ENCODE data around the gene RMND5A.

RMND5A gene

DNA sequence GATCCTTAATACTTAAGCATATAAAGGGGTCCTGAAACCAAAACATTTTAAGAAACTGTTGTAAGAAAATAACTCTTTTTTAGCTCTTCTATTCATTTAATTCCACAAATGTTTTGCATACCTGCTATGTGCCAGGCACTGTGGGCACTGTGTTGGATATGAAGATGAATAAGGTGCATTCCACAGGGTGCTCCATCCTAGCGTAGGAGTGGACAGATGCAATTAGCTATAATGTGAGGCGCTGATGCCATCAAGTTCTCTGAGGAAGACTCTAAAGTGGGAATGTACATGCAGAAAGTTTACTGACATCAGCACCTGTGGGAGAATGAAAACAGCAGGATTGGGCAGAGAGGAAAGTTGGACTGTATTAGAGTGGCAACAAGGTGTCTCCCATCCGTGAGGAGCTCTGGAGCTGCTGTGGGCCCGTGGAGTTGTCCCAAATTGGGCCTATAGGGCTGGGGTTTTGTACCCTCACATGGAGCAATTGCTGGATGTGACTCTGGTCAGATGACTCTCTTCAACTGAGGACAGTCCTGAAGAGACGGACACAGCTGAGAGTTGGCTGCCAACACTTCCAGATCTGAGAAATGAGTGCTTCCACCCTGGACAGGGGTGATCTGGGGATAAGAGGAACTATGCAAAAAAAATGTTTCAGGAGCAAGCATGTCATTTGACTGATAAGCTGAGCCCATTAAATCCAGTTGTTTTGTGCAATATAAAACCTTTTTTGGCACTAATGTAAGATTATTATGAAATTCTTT is 48.3 kb downstream of the RMND5A start:
- DNase-seq: no peak

DNA sequence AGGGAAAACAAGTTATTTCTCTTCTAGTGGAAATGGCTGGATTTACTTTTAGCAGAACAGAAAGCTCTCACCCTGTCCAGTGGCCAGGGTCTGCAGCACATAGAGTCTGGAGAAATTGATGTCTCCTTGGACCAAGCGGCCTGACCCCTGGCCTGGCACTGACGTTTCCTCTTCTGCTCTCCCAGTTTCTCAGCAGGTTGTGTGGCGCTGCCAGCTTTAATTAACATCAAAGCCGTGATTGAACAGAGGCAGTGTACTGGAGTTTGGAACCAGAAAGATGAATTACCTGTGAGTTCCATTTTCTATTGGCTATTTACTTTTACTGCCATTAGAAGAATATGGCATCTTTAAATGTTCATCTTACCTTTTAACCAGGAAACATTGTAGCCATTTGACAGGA is 49.7 kb downstream of the RMND5A start:
- no peak for DNase-seq

DNA sequence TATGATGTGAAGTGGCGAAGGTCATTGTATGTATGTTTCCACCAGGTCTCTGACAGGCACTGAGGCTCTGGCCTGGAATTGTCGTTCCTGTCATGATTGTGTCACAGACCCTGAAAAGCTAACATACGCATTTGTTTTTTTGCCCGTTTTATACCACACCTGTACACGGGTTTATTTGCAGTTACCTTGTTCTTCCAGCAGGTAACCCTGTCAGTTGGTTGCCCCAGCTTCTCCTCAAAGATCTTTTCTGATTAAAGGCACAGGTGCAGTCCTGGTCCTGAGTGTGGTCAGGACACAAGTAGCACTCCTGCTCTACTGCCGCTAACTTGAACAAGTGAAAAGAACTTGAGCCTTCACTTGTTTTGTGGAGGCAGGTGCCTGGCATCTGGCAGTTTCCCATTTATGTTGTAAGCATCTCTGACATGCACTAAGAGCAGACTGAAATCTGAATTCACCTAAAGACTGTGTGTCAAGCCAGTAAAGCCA is 50.8 kb downstream of the RMND5A start:
- DNase-seq: no peak

DNA sequence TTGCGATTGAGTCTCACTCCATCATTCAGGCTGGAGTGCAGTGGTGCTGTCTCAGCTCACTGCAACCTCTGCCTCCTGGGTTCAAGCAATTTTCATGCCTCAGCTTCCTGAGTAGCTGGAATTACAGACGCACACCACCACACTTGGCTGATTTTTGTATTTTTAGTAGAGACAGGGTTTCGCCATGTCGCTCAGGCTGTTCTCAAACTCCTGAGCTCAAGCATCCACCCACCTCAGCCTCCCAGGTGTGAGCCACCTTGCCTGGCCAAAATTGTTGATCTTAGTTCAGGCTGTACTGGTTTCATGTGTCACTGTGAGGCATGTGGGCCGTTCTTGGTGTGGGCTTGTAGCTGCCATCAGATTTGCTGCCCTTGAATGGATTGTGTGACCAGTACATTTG is 52.5 kb downstream of the RMND5A start:
- DNase-seq: no peak

DNA sequence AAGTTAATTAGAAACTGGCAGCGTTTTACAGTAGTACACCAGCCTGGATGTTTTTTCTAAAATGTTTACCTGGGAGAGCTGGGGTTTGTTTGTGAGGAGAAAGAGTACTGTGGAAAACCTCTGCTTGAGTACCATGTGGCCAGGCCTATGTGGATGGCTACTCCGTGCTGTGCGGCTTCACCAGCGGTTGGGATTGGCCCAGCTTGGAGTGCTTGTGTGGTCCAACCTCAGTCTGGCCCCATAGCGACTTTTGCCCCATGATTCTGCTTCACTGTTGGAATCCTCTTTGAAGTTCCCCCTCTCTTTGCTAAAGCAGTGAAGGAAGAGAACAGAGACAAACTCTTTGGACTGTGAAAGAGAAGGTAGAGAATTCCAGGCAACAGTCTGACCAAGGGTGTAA is 54.8 kb downstream of the RMND5A start:
- no peak for DNase-seq

DNA sequence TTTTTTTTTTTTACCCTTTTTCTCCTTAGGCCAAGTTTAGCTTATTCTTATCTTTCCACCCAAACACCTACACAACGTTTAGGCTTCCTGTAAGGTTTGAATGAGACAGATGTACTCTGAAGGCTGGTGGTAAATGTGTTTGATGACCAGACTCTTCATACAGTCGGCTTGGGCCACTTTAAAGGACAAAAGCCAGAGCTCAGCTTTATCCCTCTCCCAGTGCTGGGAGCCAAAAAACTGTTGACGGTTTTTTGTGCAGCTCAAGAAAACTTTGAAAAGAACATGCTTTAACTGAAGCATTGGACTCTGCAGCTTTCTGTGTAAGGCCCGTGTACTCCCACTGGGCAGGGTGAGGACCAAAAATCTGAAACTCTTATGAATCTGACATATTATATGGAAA is 55.2 kb downstream of the RMND5A start:
- no peak for DNase-seq

DNA sequence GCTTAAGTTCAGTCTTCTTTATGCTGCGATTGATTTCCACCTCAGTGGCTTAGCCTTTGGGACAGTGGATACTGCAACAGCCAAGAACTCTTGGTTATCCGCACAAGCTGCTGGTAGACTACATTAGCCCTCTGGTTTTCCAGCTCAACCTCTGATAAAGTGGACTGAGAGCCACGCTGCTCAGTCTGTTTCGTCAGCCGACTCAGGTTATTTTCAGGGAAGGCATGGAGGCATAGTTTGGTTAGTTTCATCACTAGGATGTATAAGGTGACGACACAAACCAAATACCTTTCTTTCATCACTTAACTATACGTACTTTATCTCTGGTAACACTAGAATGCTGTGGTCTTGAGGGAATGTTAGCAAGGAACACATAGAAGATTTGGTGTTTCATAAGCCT is 56.4 kb downstream of the RMND5A start:
- DNase-seq: no peak

DNA sequence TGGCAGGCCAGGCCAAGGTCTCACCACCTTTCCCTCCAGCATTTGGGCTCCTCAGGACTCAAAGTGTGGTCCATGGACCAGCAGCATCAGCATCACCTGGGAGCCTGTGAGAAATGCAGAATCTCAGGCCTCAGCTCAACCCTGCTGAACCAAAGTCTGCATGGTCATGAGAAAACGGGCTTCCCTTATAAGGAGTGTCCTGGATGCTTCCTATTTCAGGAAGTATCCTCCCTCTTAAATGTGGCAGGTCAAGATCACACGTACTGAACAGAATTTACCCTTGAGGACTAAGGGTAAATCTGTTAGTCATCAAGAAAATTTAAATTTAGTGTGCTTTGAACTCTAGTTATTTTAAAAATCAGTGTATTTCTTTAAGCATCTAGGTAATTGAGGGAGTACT is 58.9 kb downstream of the RMND5A start:
- no peak for DNase-seq

DNA sequence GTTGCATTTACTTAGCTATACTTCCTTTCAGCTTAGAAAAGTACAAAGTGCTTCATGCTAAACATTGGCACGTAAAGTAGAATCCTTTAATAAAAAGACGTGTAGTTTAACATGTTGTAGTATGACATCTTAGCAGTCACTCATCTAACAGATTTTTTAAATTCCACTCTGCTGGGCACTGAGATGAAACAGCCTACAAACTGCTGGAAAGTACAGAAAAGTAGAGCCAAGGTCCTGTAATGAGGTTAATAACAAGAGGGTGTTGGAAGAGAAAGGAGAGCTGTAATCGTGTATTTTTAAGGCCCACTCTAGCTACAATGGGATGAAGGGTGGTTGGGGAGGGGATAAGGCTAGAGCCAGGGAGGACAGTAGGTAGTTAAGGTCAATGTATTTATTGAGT is 59.9 kb downstream of the RMND5A start:
- DNase-seq: no peak

DNA sequence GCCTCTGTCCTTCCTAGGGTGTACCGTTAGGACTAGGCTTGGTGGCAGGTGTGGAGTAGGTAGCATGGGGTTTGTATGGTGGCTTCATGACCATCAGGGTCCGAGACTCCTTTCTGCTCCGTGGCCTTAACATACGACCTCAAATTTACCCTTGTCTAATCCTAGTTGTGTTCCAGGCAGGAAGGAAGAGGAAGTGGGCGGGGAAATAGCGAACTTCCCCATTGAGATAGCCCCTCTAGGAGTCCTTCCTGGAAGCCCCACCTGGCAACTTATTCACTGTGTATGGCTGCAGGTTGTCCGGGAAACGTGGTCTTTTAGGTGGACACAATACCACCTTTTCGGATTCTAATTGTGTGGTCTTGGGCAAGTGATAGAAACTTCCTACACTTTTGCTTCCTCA is 61.3 kb downstream of the RMND5A start:
- DNase-seq: no peak

DNA sequence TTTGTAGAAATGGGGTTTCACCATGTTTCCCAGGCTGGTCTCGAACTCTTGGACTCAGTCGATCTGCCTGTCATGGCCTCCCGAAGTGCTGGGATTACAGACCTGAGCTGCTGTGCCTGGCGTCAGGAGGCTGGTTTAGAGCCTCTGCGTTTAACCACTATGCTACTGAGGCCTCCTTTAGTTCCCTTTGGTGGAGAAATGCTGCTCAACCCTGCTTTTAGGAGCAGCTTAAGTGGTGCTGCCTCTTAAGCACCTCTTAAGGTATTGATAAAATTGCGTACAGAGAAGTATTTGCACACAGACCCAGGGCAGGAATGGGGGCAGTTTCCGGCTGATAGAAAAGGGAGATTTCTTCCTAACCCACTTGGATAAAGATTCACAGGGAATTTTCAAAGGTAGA is 62.7 kb downstream of the RMND5A start:
- DNase-seq: no peak

DNA sequence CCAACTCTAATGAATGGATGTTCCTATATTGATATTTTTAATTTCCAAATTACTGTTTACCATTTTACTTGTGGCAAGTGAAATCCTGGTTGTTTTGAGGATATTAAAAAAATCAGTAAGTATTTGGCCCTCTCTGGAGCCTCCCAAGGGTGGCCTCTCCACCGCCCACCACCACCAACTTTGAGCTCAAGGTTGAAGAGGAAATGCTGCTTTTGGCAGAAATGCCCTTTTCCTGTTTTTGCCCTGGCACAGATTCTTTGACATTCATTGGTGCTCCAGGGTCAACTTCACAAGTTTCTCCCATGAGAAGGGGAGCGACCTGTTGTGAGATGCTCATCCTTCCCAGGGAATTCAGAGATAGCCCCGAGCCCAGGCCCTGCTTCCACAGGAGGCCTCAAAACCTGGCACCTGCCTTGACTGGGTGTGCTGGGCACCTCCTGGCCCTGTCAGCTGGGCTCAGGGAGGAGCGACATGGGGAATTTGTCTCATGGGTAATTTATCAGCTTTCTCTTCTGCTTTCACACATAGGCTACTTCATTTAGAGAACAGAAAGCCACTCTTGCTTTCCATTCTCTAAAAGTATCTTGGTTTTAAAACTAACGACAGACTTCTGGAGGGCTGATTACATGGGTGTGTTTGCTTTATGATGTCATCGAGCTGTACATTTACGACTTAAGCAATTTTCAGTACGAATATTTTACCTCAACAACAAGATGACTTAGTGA is 63.7 kb downstream of the RMND5A start:
- no peak for DNase-seq

DNA sequence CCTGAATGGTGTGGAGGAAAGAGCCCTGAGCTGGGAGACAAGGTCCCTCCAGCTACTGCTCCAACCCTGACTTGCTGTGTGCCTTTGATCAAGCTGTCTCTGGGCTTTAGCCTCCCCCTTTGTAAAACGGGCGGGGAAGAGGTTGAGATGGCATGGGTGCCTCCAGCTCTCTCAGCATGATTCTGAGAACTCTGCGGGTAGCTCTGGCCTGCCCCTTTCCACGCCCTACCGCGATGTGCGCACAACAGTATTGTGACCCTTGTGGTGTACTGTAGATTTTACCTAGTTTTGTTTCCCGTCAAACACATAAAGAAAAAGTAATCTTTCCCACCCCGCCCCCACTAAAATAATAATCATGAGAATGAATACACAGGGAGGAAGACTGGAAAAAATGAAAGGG is 65.4 kb downstream of the RMND5A start:
- peak; percentile 65 for DNase-seq

DNA sequence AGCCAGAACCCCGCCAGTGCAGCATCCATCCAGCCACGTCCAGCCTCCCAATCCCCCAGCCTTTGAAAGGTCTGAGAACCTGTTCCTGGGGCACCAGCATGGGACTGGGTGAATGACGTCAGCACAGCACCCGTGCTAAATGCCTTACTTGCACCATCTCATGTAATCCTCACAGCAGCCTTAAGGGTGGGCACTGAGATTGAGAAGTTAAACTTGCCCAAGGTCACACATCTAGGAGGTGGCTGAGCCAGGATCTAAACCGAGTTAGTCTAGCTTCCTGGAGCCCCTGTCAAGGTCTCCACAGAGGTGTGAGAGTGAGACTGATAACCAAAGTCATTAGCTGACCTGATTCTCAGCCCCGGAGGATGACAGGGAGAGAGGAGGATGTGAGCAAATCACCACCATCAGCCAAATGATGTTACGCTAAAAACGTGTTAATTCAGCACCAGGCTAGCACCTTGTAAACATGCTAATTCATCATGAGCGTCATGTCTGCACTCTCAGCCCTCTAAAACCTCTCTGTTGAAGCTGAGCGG is 66.0 kb downstream of the RMND5A start:
- DNase-seq: peak; percentile 57

DNA sequence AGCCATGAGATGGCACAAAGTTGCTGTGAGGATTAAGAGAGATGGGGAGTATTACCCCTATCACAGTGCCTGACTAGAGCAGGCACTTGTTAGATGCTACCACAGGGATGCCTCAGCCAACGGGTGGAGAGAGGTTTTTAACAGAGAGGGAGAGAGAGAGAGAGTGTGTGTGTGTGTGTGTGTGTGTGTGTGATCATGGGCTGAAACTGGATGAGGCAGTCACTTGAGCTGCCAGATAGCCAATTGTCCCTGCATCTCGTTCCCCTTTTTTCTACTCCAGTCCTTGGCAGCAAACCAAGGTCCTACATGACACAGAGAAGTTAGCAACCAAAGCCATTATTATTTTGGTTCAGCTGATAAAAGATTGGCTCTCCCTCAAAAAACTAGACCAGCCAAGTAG is 67.6 kb downstream of the RMND5A start:
- DNase-seq: no peak

DNA sequence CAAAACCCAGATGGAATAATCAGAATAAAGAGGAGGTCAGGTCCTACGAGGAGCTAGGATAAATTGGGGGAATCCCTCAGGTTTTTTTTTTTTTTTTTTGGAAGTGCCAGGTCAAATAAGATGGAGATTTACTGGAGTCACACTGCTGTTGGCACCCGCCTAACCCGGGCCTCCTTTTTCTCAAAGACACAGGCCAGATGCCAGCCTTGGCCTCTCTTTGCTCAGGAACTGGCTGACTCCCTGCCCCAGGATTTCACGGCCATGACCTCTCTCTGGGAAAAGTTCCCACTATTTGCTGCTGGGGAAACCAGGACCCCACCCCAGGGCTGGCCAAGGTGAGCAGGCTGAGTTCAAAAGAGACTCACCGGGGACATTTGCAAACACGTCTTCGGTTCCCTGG is 68.1 kb downstream of the RMND5A start:
- DNase-seq: no peak

DNA sequence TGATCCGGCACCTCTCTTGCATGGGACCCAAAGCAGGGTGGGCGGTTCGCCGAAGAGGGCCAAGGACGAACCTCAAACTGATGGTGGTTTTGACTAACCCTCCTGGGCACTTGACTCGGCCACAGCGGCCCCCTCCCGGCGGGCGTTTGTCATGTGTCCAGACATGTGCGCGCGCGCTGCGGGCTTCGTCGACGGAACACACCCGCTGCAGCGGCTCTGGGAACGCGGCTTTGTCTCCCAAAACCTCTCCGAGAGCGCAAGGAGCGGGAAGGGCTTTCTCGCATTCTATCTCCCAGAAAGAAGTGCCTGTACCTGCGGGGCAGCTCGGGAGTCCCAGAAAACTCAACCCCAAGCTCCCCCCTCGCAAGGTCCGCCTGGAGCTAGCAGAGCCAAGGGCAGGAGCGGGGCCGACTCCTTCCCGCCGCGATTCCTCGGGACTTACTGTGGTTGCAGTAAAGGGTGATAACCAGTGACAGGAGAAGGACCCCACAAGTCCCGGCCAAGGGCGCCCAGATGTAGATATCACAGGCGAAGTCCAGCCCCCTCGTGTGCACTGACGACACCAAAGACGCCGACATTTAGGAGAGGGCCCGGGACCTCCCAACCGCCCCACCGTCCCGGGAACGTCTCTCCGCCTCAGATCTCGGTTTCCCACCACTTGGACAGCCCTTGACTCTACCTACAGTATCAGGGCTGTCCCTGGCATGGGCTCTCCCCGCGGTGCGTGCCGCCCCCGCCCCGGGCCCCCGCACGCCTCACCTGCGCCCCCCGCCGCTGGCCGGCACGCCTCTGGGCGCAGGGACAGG is 69.0 kb downstream of the RMND5A start:
- DNase-seq: peak; percentile 45

DNA sequence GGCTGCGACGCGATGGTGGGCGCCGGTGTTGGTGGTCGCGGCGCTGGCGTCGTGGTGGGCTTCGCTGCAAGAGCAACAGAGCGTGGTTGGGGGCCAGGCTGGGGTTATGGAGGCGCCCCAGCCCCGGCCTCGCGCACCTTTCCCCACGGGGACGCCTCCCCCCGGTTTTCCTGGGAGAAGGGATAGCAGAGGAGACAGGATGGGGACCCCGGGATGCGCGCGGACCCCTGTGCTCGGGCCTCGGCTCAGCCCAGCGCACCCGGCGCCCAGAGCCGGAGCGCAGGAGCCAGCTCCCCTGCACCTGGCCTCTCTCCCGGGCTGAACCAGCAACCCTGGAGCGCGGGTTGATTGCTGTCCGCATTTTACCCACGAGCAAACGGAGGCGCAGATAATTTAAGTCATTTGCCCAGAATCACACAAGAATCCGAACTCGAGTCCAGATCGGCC is 69.6 kb downstream of the RMND5A start:
- DNase-seq: no peak

DNA sequence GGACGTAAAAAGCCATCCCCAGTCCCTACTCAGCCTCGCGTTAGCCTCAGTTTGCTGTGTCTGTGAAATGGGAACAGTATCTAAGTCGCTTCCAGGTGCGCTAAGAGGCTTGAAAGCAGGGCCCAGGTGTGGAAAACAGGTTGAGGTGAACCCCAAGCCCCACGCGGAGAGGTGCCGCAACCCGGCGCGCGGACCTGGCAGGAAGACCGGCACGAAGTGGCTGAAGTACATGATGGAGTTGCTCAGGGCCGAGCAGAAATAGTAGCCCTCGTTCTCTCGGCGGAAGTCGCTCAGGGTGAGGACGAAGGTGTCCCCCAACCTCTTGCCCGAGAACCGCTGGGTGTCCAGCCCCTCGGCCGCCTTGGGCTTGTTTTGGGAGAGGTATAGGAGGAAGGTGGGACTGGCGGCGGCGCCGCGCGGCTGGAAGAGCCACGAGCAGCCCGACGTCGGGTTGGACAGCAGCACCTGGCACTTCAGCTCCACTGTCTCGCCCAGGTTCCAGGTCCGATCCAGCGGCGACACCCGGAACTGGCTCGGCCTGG is 70.1 kb downstream of the RMND5A start:
- DNase-seq: peak; percentile 43

DNA sequence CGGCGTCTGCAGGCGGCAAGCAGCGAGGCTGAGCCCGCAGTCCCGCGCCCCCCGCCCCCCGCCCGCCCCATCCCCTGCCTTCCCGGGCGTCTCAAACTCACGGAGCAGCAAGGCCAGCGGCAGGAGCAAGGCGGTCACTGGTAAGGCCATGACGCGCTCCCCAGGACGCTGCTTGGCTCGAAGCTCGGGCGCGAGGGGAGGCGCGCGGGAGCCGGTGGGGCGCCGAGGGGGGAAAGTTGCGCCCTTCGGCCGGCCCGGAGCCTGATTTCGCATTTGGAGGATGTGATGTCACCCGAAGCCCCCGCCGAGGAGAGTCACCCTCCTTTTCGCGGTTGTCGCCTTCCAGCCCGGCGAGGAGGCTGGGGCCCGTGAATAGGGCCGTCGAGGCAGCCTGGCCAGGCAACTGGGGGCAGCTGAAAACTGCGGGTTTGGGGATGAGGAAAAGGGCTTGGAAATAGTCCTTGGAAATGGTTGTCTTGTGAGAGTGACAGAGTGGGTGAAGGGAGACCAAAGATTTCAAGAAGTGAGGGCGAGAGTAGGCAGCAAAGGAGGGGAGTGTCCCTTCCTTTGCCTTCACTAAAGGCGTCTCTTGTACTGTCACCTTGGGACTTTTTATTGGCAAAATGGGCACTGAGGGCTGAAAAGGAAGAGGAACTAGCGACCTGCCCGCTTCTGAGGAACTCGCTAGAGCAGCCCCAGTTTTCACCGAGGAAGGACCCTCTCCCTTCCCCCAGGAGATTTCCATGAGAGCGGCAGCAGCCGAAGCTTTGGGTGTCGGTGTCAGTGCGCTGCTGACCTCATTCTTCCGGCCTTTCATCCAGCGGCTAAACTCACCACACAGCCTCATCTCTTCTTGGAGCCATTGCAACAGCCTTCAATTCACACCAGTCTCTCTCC is 70.8 kb downstream of the RMND5A start, which contains the start of gene CD8A:
CD8A (minus strand) TSS at position 238 of the 897 bp plus-strand sequence; CDS start at position 150, 88 bp downstream.
- peak; percentile 68 for DNase-seq

DNA sequence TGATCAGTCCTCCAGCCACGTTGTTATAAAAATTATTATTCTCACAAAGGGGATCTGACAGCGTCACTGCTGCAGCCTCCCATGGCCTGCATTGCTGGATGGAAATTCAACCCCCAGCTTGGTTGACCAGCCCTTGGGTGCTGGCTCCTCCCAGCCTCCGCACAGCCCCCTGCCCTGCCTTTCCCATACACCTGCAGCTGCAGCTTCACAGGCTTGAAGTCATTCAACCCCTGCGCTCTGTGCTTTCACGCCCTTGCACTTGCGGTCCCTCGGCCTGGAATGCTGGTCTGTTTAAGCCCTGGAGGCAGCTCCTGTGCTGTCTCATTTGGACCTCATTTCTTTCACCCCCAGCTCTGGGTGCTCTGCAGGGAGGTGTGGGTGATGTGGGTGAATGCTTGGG is 71.5 kb downstream of the RMND5A start:
- no peak for DNase-seq

DNA sequence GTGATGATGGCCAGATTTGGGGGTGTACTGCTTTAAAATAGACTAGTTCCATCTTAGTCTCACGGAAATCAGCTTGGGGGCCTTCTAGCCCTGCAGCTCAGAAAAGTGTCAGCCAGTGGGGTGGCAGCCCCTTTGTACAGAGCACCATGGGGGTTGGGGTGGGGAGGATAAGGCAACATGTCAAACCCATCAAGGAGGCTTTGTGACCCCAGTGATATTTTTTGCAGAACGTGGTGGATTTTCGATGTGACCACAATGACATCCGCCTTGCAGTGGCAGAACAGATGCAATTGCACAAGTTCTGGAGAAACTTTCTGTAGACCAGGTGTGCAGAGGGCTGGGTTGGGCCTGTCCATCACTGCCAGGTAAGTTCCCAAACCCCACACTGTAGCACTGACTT is 73.7 kb downstream of the RMND5A start:
- no peak for DNase-seq

Measured in activated T-cell treated with anti-CD3 and anti-CD28 coated beads, Interleukin-2, amount 50 U/mL, for 1 hour (primary cell).